HepG2 (cell line): ENCODE measurements around the gene SLC7A11. TPM values are rescaled to one million over a fixed set of nuclear protein-coding genes. Genes with fewer than 3 reads are reported as not detected.

Experiments used
- ATAC-seq: fragments of 200-7000 bp; cut with Tn5 transposase; 3 replicates; pipeline ENCODE4 v1.9.1; 2020; ENCODE audit warnings: mild to moderate bottlenecking, moderate library complexity
- BruUV-seq: library from RNA; stranded (reverse); fragments of 400-500 nt; replicated peaks from 2 replicates; lab custom pipeline; 2021; lab: Mats Ljungman, UMichigan
- CTCF ChIA-PET: fragments of 300-600 bp; formaldehyde crosslinking; extraction: SDS; loops from one replicate; lab custom pipeline; 2021; ENCODE audit warnings: low total read pairs, inconsistent platforms, low intra/inter-chr PET ratio; lab: Yijun Ruan, JAX
- POLR2A ChIA-PET: fragments of 350-600 bp; sonication (Branson Sonifier 250); formaldehyde crosslinking; loops from one replicate; lab custom pipeline; 2020; ENCODE audit warnings: antibody characterized with exemption, inconsistent platforms; lab: Yijun Ruan, JAX
- DNase-seq: peaks from one replicate; pipeline ENCODE4 v3.0.0-alpha.2; 2015; ENCODE audit warnings: low spot score
- FAIRE-seq: peaks from 3 replicates; lab custom pipeline; 2011; peaks lifted over from hg19 to GRCh38; lab: Jason Lieb, UNC
- H2AFZ ChIP-seq: one replicate; pipeline ENCODE4 v1.6.1; 2011; ENCODE audit warnings: low read length, inconsistent platforms
- H3K27ac ChIP-seq: fragments of 300-600 bp; 3 replicates; pipeline ENCODE4 v1.8.0; 2011; ENCODE audit warnings: mixed run types, mild to moderate bottlenecking, mixed read lengths, low read length, inconsistent platforms; ENCODE audit not compliant: insufficient read depth; ENCODE audit errors: extremely low read length
- H3K27me3 ChIP-seq, 2 experiments: fragments of 200-600 bp in 1 of 2; 2 replicates in 1 of 2; 3 replicates in 1 of 2; pipeline versions ENCODE4 v1.6.0 to v1.8.0; 2011; ENCODE audit warnings: low read length in 2 of 2, mild to moderate bottlenecking in 2 of 2, moderate library complexity in 2 of 2, inconsistent platforms in 1 of 2; ENCODE audit not compliant: insufficient read depth in 2 of 2, control insufficient read depth in 1 of 2
- H3K36me3 ChIP-seq, 2 experiments: fragments of 200-600 bp in 1 of 2; replicated peaks in 1 of 2; 2 replicates in 1 of 2; 3 replicates in 1 of 2; pipeline versions ENCODE4 v1.5.1 to v1.8.0; 2011; ENCODE audit warnings: low read length in 2 of 2, inconsistent platforms in 1 of 2; ENCODE audit not compliant: insufficient read depth in 2 of 2, control insufficient read depth in 1 of 2
- H3K4me1 ChIP-seq: 2 replicates; pipeline ENCODE4 v1.5.1; 2012; ENCODE audit warnings: low read length, inconsistent platforms; ENCODE audit not compliant: insufficient read depth
- H3K4me2 ChIP-seq: 2 replicates; pipeline ENCODE4 v1.6.0; 2011; ENCODE audit warnings: low read depth, low read length, inconsistent platforms
- H3K4me3 ChIP-seq, 3 experiments: fragments of 200-600 bp in 1 of 3; sonication (generic), shearing (Covaris generic) in 1 of 3; replicated peaks in 1 of 3; 2 replicates each; pipeline ENCODE4 v1.5.1; 2011 to 2016; ENCODE audit warnings: low read length in 3 of 3, inconsistent platforms in 2 of 3, low read depth in 2 of 3, mild to moderate bottlenecking in 2 of 3, control low read depth in 1 of 3, mixed read lengths in 1 of 3; ENCODE audit not compliant: insufficient read depth in 1 of 3
- H3K79me2 ChIP-seq: one replicate; pipeline ENCODE4 v1.6.1; 2011; ENCODE audit warnings: low read length, inconsistent platforms; ENCODE audit not compliant: insufficient read depth
- H3K9ac ChIP-seq: 2 replicates; pipeline ENCODE4 v1.6.0; 2011; ENCODE audit warnings: mild to moderate bottlenecking, low read depth, low read length, inconsistent platforms; ENCODE audit not compliant: insufficient read depth
- H3K9me3 ChIP-seq: 2 replicates; pipeline ENCODE4 v1.5.1; 2012; ENCODE audit warnings: mild to moderate bottlenecking, low read length
- H4K20me1 ChIP-seq: 2 replicates; pipeline ENCODE4 v1.6.0; 2011; ENCODE audit warnings: inconsistent platforms, mild to moderate bottlenecking, low read length, moderate library complexity; ENCODE audit not compliant: insufficient read depth
- ARID3A ChIP-seq: IDR thresholded peaks from 2 replicates; pipeline ENCODE4 v1.6.1; 2012; ENCODE audit warnings: low read depth, low read length, improper control_type of control experiment
- FOXP4 ChIP-seq: sonication (generic); formaldehyde crosslinking; IDR thresholded peaks from 2 replicates; pipeline ENCODE4 v1.4.0; 2020; ENCODE audit warnings: missing genetic modification reagents
- NBN ChIP-seq: fragments of 450-650 bp; conservative IDR thresholded peaks from 2 replicates; pipeline ENCODE4 v1.6.1; 2017
- ZBTB26 ChIP-seq: IDR thresholded peaks from 2 replicates; pipeline ENCODE4 v1.6.1; 2016; ENCODE audit warnings: missing compliant biosample characterization, missing genetic modification reagents, borderline replicate concordance
- ZNF235 ChIP-seq: sonication (generic); formaldehyde crosslinking; IDR thresholded peaks from 2 replicates; pipeline ENCODE4 v1.8.1; 2023; ENCODE audit warnings: mild to moderate bottlenecking, missing genetic modification reagents, borderline replicate concordance
- WGBS: methylation state at CpG from one replicate; pipeline ENCODE4 v1.1.6; 2017; ENCODE audit warnings: low lambda C conversion rate; 5-methylcytosine and 5-hydroxymethylcytosine counted together
- in situ Hi-C: cut with HindIII; loops from 2 replicates; pipeline ENCODE4 v1.10.0; 2017; ENCODE audit warnings: low pct_unique_long_range_greater_than_20kb; ENCODE audit not compliant: extremely low pct_ligation_motif_present
- intact Hi-C: fragments of 100-400 bp; cut with micrococcal nuclease; formaldehyde crosslinking; loops from one replicate; pipeline ENCODE4 v1.10.0; 2022; ENCODE audit not compliant: unreplicated experiment
- polyA plus RNA-seq, 8 experiments: library from polyadenylated mRNA; depleted of rRNA in 3 of 8; stranded (reverse) in 7 of 8; unstranded in 1 of 8; fragments of >200 nt; fragmentation: Illumina TruSeq in 4 of 8; extraction: Trizol in 4 of 8; gene quantifications; 2 replicates each; pipeline versions ENCODE4 v1.2.1 to v1.2.3, GENCODE V29; 2011 to 2016; ENCODE audit warnings: low read depth in 4 of 8, missing spikeins in 1 of 8, mixed read lengths in 1 of 8; ENCODE audit not compliant: insufficient read depth in 1 of 8
- total RNA-seq, 5 experiments: library from RNA; depleted of rRNA; stranded (reverse); fragments of >200 nt; fragmentation: Illumina TruSeq; extraction: Trizol; gene quantifications; 2 replicates each; pipeline ENCODE4 v1.2.3, GENCODE V29; 2016; ENCODE audit warnings: low read depth in 1 of 5

SLC7A11 gene
- total and polyA plus RNA-seq, 2 of the 13 experiments (the other 11 are each of a cell fraction or from before 2014, with no cell fraction given) = 15.7 to 17.5 TPM

GRCh38 chr4:138243369-138243768 lies 1.2 kb upstream of the SLC7A11 start:
- peaks cover 37% of the 10 kb centered on the region for H3K79me2 ChIP-seq
- peaks cover 25% of the 10 kb centered on the region for H3K4me1 ChIP-seq
- in situ Hi-C loops = no loop called here
- peak overlapping the region; percentile 78 for H2AFZ ChIP-seq
- no peaks in the 10 kb centered on the region for H3K9me3 ChIP-seq
- FAIRE-seq (no peak), DNase-seq (no peak), ATAC-seq (no peak)
- POLR2A ChIA-PET = interaction anchor here (2.4 to 4.1 kb wide), 2 partner anchors 43 to 105 kb away, joined by 13 to 38 read pairs; no protein-coding TSS in a partner anchor
- CTCF ChIA-PET = no interaction called here
- no peak overlapping the region for H3K27ac ChIP-seq
- no peak overlapping the region for H3K4me3 ChIP-seq
- no TSS peak for BruUV-seq
- no peaks in the 10 kb centered on the region for H3K36me3 ChIP-seq
- H3K27me3 ChIP-seq = no peaks in the 10 kb centered on the region; a peak in 1 of 5 replicates
- H4K20me1 ChIP-seq = peaks cover 10% of the 10 kb centered on the region; the same call in 1 of the 2 replicates
- no peak overlapping the region for H3K4me2 ChIP-seq
- TF ChIP-seq ZBTB26 (CRISPR knock-in tag) (no peak), ZNF235 (no peak), FOXP4 (CRISPR knock-in tag) (no peak), ARID3A (no peak), NBN (no peak)
- TF ChIP-seq, all 625 proteins: peak for 0
- H3K9ac ChIP-seq = no peak overlapping the region
- 94% methylated on average over 3 of the region's 3 CpGs for WGBS
- intact Hi-C loops = loop anchor here (5.0 to 10.0 kb wide), 2 partner anchors 209 to 314 kb away; no protein-coding TSS in a partner anchor
